Right atrium auricular region (tissue), 2 donors: ENCODE measurements around the gene SFN. TPM values are rescaled to one million over a fixed set of nuclear protein-coding genes. Genes with fewer than 3 reads are reported as not detected.

Experiments used
- DNase-seq: peaks from one replicate; pipeline ENCODE4 v3.0.0-alpha.2; 2019; ENCODE audit warnings: low spot score
- H3K27ac ChIP-seq, 2 donors: fragments of 200-600 bp; sonication (generic); 1 replicate in 1 of 2; 2 replicates in 1 of 2; pipeline ENCODE4 v1.5.1; 2016 to 2019
- H3K27me3 ChIP-seq, 2 donors: fragments of 200-600 bp; sonication (generic); one replicate each; pipeline versions ENCODE4 v1.5.1 to v1.6.0; 2017 to 2019
- H3K36me3 ChIP-seq: fragments of 200-600 bp; sonication (generic); one replicate; pipeline ENCODE4 v1.5.1; 2016
- H3K4me1 ChIP-seq, 2 donors: fragments of 200-600 bp; sonication (generic); one replicate each; pipeline versions ENCODE4 v1.5.1 to v1.6.0; 2017 to 2019
- H3K4me3 ChIP-seq, 2 donors: fragments of 200-600 bp; sonication (generic); 1 replicate in 1 of 2; 2 replicates in 1 of 2; pipeline ENCODE4 v1.5.1; 2017 to 2019; ENCODE audit warnings: mild to moderate bottlenecking in 1 of 2, moderate library complexity in 1 of 2
- H3K9me3 ChIP-seq, 2 donors: fragments of 200-600 bp; sonication (generic); one replicate each; pipeline ENCODE4 v1.5.1; 2019
- total RNA-seq, 2 donors: library from RNA; depleted of rRNA; stranded (reverse); fragments of >200 nt; gene quantifications; one replicate each; pipeline ENCODE4 v1.1.0, GENCODE V29; 2016
- TF ChIP-seq, protein P1 (sequence below), 2 donors: fragments of 200-600 bp; sonication (generic); IDR thresholded peaks; one replicate each; pipeline ENCODE4 v1.5.1; 2019; ENCODE audit warnings: antibody characterized with exemption in 2 of 2

The SFN gene
- total RNA-seq = under 1 TPM in 1 of 2 donors, not detected in 1; 0.51 TPM

GRCh38 chr1:26862781-26863684 is at the start of gene SFN:
TSS of gene SFN (plus strand) at chr1:26863149. CDS start at chr1:26863213, 64 bp downstream.
- H3K27me3 ChIP-seq = no peaks in the 10 kb centered on the region
- peaks cover 0 to 19% of the 10 kb centered on the region in 2 donors for H3K4me1 ChIP-seq
- peak within 1 kb of the TSS; percentile 50 to 65 for H3K4me3 ChIP-seq
- H3K36me3 ChIP-seq = no peaks in the 10 kb centered on the region
- no peak for DNase-seq
- TF ChIP-seq, protein P1, sequence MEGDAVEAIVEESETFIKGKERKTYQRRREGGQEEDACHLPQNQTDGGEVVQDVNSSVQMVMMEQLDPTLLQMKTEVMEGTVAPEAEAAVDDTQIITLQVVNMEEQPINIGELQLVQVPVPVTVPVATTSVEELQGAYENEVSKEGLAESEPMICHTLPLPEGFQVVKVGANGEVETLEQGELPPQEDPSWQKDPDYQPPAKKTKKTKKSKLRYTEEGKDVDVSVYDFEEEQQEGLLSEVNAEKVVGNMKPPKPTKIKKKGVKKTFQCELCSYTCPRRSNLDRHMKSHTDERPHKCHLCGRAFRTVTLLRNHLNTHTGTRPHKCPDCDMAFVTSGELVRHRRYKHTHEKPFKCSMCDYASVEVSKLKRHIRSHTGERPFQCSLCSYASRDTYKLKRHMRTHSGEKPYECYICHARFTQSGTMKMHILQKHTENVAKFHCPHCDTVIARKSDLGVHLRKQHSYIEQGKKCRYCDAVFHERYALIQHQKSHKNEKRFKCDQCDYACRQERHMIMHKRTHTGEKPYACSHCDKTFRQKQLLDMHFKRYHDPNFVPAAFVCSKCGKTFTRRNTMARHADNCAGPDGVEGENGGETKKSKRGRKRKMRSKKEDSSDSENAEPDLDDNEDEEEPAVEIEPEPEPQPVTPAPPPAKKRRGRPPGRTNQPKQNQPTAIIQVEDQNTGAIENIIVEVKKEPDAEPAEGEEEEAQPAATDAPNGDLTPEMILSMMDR (IDR thresholded peaks at IDR 0.05) = no peak
- H3K9me3 ChIP-seq = no peaks in the 10 kb centered on the region
- H3K27ac ChIP-seq = peak within 1 kb of the TSS in 1 of 2 donors; percentile 100

- no peak overlapping the region for H3K4me3 ChIP-seq
- DNase-seq = no peak
- no peaks in the 10 kb centered on the region for H3K4me1 ChIP-seq
- no peaks in the 10 kb centered on the region for H3K27me3 ChIP-seq
- H3K9me3 ChIP-seq = no peaks in the 10 kb centered on the region
- no peaks in the 10 kb centered on the region for H3K36me3 ChIP-seq
- no peak overlapping the region for H3K27ac ChIP-seq
- TF ChIP-seq, protein P1 (IDR thresholded peaks at IDR 0.05) = no peak
Measured at GRCh38 chr1:26814377-26814776, 48.6 kb upstream of the SFN start.

DNA sequence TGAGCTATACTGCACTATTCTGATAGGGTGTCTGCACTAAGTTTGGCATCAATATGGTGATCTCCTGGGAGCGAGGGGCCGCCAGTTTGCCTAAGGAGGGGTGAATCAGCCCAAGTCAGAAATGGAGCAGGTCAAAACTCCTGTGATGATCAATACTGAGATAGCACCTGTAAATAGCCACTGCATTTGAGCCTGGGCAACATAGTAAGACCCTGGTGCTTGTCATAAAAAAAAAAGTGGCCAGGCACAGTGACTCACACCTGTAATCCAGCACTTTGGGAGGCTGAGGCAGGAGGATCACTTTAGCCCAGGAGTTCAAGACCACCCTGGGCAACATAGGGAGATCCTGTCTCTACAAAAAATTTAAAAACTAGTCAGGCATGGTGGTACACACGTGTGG is 48.1 kb upstream of the SFN start:
- Histone ChIP-seq H3K27ac (no peak overlapping the region), H3K4me1 (no peaks in the 10 kb centered on the region), H3K9me3 (no peaks in the 10 kb centered on the region), H3K36me3 (no peaks in the 10 kb centered on the region), H3K27me3 (no peaks in the 10 kb centered on the region), H3K4me3 (no peak overlapping the region)
- DNase-seq = no peak
- TF ChIP-seq, protein P1 (IDR thresholded peaks at IDR 0.05) = no peak

DNA sequence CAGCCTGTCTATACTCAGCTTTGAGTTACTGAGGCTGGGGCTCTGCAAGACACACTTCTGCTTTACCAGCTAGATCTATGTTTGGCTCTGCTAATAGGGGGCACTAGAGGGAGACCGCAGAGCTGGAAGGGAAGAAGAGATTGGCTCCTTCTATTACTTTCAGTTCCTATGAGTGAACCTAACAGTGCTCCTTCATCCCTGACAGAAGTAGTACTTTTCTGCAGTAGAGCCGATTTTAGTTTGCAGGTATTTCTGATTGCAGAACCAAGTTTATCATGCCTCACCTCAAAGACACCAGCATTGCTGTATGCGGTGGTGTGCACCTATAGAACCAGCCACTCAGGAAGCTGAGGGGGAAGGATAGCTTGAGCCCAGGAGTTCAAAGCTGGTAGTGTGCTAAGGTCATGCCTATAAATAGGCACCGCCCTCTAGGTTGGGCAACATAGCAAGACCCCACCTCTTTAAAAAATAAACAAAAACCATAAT is 42.1 kb upstream of the SFN start:
- H3K4me1 ChIP-seq = peaks cover 0 to 5% of the 10 kb centered on the region in 2 donors
- no peaks in the 10 kb centered on the region for H3K9me3 ChIP-seq
- TF ChIP-seq, protein P1 (IDR thresholded peaks at IDR 0.05) = no peak
- no peaks in the 10 kb centered on the region for H3K36me3 ChIP-seq
- DNase-seq = no peak
- H3K27ac ChIP-seq = no peak overlapping the region
- no peak overlapping the region for H3K4me3 ChIP-seq
- no peaks in the 10 kb centered on the region for H3K27me3 ChIP-seq

DNA sequence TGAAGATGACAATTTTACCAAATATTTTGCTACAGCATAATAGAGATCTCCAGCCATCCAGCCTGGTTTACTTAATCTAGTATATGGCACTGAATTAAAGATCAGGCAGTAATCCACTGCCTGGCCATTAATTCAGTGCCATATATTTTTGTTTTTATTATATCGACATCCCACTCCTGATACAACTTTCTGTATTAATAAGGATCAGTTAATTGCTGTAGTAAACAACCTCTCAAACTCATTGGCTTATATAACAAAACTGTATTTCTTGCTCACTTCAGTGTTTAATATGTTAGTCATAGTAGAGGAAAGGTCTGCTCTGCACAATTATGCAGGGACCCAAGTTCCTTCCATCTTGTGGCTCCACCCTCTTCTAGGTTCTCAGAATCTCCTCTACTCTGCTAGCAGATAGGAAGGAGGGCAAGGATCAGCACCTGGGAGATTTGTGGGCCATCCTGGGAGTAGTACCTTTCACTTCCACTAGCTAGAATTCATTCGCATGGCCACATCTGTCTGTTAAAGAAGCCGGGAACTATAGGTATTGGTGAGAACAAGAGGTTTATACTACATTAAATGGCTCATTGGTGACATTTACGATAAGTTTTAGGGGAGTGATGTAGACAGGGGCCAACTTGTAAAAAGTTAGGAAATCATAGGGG is 40.1 kb upstream of the SFN start:
- Histone ChIP-seq H3K4me3 (no peak overlapping the region), H3K9me3 (no peaks in the 10 kb centered on the region), H3K4me1 (peaks cover 0 to 18% of the 10 kb centered on the region in 2 donors), H3K27ac (no peak overlapping the region), H3K36me3 (no peaks in the 10 kb centered on the region), H3K27me3 (no peaks in the 10 kb centered on the region)
- TF ChIP-seq, protein P1 (IDR thresholded peaks at IDR 0.05) = no peak
- DNase-seq = no peak
